ENCODE measurements around the gene IL20.

Gene IL20

GRCh38 chr1:206907304-206907991, 42.0 kb downstream of the IL20 start:
- Histone ChIP-seq H3K27ac (ENCODE audit: low read depth in 2 of 2, low read length in 2 of 2) (no peak overlapping the region), H3K4me3 (ENCODE audit: low read length in 2 of 2) (no peak overlapping the region), H3K36me3 (ENCODE audit: control insufficient read depth in 2 of 2, insufficient read depth in 2 of 2, low read length in 2 of 2) (no peaks in the 10 kb centered on the region), H3K27me3 (ENCODE audit: control insufficient read depth in 2 of 2, insufficient read depth in 2 of 2, low read length in 2 of 2) (peaks cover 0 to 7% of the 10 kb centered on the region in 2 donors), H3K9me3 (ENCODE audit: control insufficient read depth in 2 of 2, low read length in 2 of 2) (no peaks in the 10 kb centered on the region), H3K4me1 (ENCODE audit: control insufficient read depth in 2 of 2, insufficient read depth in 2 of 2, low read length in 2 of 2) (peaks cover 5 to 12% of the 10 kb centered on the region in 2 donors), H3K9ac (ENCODE audit: low read depth in 1 of 2, low read length in 2 of 2) (no peak overlapping the region)

- Histone ChIP-seq H3K27me3 (ENCODE audit: control insufficient read depth in 2 of 2, insufficient read depth in 2 of 2, low read length in 2 of 2) (peaks cover 0 to 7% of the 10 kb centered on the region in 2 donors), H3K36me3 (ENCODE audit: control insufficient read depth in 2 of 2, insufficient read depth in 2 of 2, low read length in 2 of 2) (no peaks in the 10 kb centered on the region), H3K4me3 (ENCODE audit: low read length in 2 of 2) (no peak overlapping the region), H3K9me3 (ENCODE audit: control insufficient read depth in 2 of 2, low read length in 2 of 2) (no peaks in the 10 kb centered on the region), H3K9ac (ENCODE audit: low read depth in 1 of 2, low read length in 2 of 2) (no peak overlapping the region), H3K27ac (ENCODE audit: low read depth in 2 of 2, low read length in 2 of 2) (no peak overlapping the region), H3K4me1 (ENCODE audit: control insufficient read depth in 2 of 2, insufficient read depth in 2 of 2, low read length in 2 of 2) (peaks cover 8 to 14% of the 10 kb centered on the region in 2 donors)
Observed at GRCh38 chr1:206908038-206908437, 42.6 kb downstream of the IL20 start.

GRCh38 chr1:206909161-206909882, 43.9 kb downstream of the IL20 start:
- Histone ChIP-seq H3K27me3 (ENCODE audit: control insufficient read depth in 2 of 2, insufficient read depth in 2 of 2, low read length in 2 of 2) (peaks cover 0 to 7% of the 10 kb centered on the region in 2 donors), H3K27ac (ENCODE audit: low read depth in 2 of 2, low read length in 2 of 2) (peak overlapping the region; percentile 6 to 14), H3K4me3 (ENCODE audit: low read length in 2 of 2) (peak overlapping the region; percentile 40 to 66), H3K4me1 (ENCODE audit: control insufficient read depth in 2 of 2, insufficient read depth in 2 of 2, low read length in 2 of 2) (peaks cover 8 to 14% of the 10 kb centered on the region in 2 donors), H3K36me3 (ENCODE audit: control insufficient read depth in 2 of 2, insufficient read depth in 2 of 2, low read length in 2 of 2) (no peaks in the 10 kb centered on the region), H3K9me3 (ENCODE audit: control insufficient read depth in 2 of 2, low read length in 2 of 2) (no peaks in the 10 kb centered on the region), H3K9ac (ENCODE audit: low read depth in 1 of 2, low read length in 2 of 2) (peak overlapping the region; percentile 24 to 52)

- Histone ChIP-seq H3K36me3 (ENCODE audit: control insufficient read depth in 2 of 2, insufficient read depth in 2 of 2, low read length in 2 of 2) (no peaks in the 10 kb centered on the region), H3K27me3 (ENCODE audit: control insufficient read depth in 2 of 2, insufficient read depth in 2 of 2, low read length in 2 of 2) (peaks cover 0 to 7% of the 10 kb centered on the region in 2 donors), H3K9ac (ENCODE audit: low read depth in 1 of 2, low read length in 2 of 2) (peak overlapping the region; percentile 24 to 52), H3K4me3 (ENCODE audit: low read length in 2 of 2) (peak overlapping the region; percentile 40 to 66), H3K4me1 (ENCODE audit: control insufficient read depth in 2 of 2, insufficient read depth in 2 of 2, low read length in 2 of 2) (peaks cover 8 to 14% of the 10 kb centered on the region in 2 donors), H3K9me3 (ENCODE audit: control insufficient read depth in 2 of 2, low read length in 2 of 2) (no peaks in the 10 kb centered on the region), H3K27ac (ENCODE audit: low read depth in 2 of 2, low read length in 2 of 2) (no peak overlapping the region)
Observed at GRCh38 chr1:206909883-206910318, 44.5 kb downstream of the IL20 start.

GRCh38 chr1:206911064-206911663, 45.7 kb downstream of the IL20 start:
- peaks cover 8 to 12% of the 10 kb centered on the region in 2 donors for H3K4me1 ChIP-seq (ENCODE audit: control insufficient read depth in 2 of 2, insufficient read depth in 2 of 2, low read length in 2 of 2)
- H3K9me3 ChIP-seq (ENCODE audit: control insufficient read depth in 2 of 2, low read length in 2 of 2), result no peaks in the 10 kb centered on the region
- H3K27ac ChIP-seq (ENCODE audit: low read depth in 2 of 2, low read length in 2 of 2), result no peak overlapping the region
- H3K4me3 ChIP-seq (ENCODE audit: low read length in 2 of 2), result no peak overlapping the region
- H3K27me3 ChIP-seq (ENCODE audit: control insufficient read depth in 2 of 2, insufficient read depth in 2 of 2, low read length in 2 of 2), result peaks cover 0 to 7% of the 10 kb centered on the region in 2 donors
- H3K9ac ChIP-seq (ENCODE audit: low read depth in 1 of 2, low read length in 2 of 2), result no peak overlapping the region
- H3K36me3 ChIP-seq (ENCODE audit: control insufficient read depth in 2 of 2, insufficient read depth in 2 of 2, low read length in 2 of 2), result no peaks in the 10 kb centered on the region

- no peaks in the 10 kb centered on the region for H3K9me3 ChIP-seq (ENCODE audit: control insufficient read depth in 2 of 2, low read length in 2 of 2)
- no peak overlapping the region for H3K4me3 ChIP-seq (ENCODE audit: low read length in 2 of 2)
- H3K4me1 ChIP-seq (ENCODE audit: control insufficient read depth in 2 of 2, insufficient read depth in 2 of 2, low read length in 2 of 2), result peaks cover 8 to 12% of the 10 kb centered on the region in 2 donors
- H3K9ac ChIP-seq (ENCODE audit: low read depth in 1 of 2, low read length in 2 of 2), result no peak overlapping the region
- H3K27me3 ChIP-seq (ENCODE audit: control insufficient read depth in 2 of 2, insufficient read depth in 2 of 2, low read length in 2 of 2), result peaks cover 0 to 7% of the 10 kb centered on the region in 2 donors
- no peaks in the 10 kb centered on the region for H3K36me3 ChIP-seq (ENCODE audit: control insufficient read depth in 2 of 2, insufficient read depth in 2 of 2, low read length in 2 of 2)
- no peak overlapping the region for H3K27ac ChIP-seq (ENCODE audit: low read depth in 2 of 2, low read length in 2 of 2)
Observed at GRCh38 chr1:206912445-206913095, 47.1 kb downstream of the IL20 start.

GRCh38 chr1:206913766-206914537, 48.5 kb downstream of the IL20 start:
- Histone ChIP-seq H3K9ac (ENCODE audit: low read depth in 1 of 2, low read length in 2 of 2) (no peak overlapping the region), H3K4me1 (ENCODE audit: control insufficient read depth in 2 of 2, insufficient read depth in 2 of 2, low read length in 2 of 2) (peaks cover 5 to 8% of the 10 kb centered on the region in 2 donors), H3K27ac (ENCODE audit: low read depth in 2 of 2, low read length in 2 of 2) (no peak overlapping the region), H3K36me3 (ENCODE audit: control insufficient read depth in 2 of 2, insufficient read depth in 2 of 2, low read length in 2 of 2) (no peaks in the 10 kb centered on the region), H3K9me3 (ENCODE audit: control insufficient read depth in 2 of 2, low read length in 2 of 2) (no peaks in the 10 kb centered on the region), H3K27me3 (ENCODE audit: control insufficient read depth in 2 of 2, insufficient read depth in 2 of 2, low read length in 2 of 2) (peaks cover 0 to 5% of the 10 kb centered on the region in 2 donors), H3K4me3 (ENCODE audit: low read length in 2 of 2) (no peak overlapping the region)

GRCh38 chr1:206915030-206915735, 49.8 kb downstream of the IL20 start:
- Histone ChIP-seq H3K27me3 (ENCODE audit: control insufficient read depth in 2 of 2, insufficient read depth in 2 of 2, low read length in 2 of 2) (no peaks in the 10 kb centered on the region), H3K4me1 (ENCODE audit: control insufficient read depth in 2 of 2, insufficient read depth in 2 of 2, low read length in 2 of 2) (peaks cover 2 to 3% of the 10 kb centered on the region in 2 donors), H3K9ac (ENCODE audit: low read depth in 1 of 2, low read length in 2 of 2) (no peak overlapping the region), H3K9me3 (ENCODE audit: control insufficient read depth in 2 of 2, low read length in 2 of 2) (no peaks in the 10 kb centered on the region), H3K4me3 (ENCODE audit: low read length in 2 of 2) (no peak overlapping the region), H3K36me3 (ENCODE audit: control insufficient read depth in 2 of 2, insufficient read depth in 2 of 2, low read length in 2 of 2) (no peaks in the 10 kb centered on the region), H3K27ac (ENCODE audit: low read depth in 2 of 2, low read length in 2 of 2) (no peak overlapping the region)

All from mucosa of rectum (tissue), 2 donors.